NOMO-1 (cell line): ENCODE results near the gene NMNAT1.
"Not testable (repeated sequence)": the region's sequence is repeated elsewhere in the genome, so short reads cannot be mapped to it uniquely, and the experiment has no call there.

Experiments used
- DNase-seq, 2 experiments: peaks; one replicate each; lab custom pipeline; 2025; ENCODE audit not compliant: unreplicated experiment in 2 of 2; lab: John Stamatoyannopoulos, UW

NMNAT1 gene

GRCh38 chr1:10007169-10007568 is 63.9 kb downstream of the NMNAT1 start:
- DNase-seq: no peak

DNA sequence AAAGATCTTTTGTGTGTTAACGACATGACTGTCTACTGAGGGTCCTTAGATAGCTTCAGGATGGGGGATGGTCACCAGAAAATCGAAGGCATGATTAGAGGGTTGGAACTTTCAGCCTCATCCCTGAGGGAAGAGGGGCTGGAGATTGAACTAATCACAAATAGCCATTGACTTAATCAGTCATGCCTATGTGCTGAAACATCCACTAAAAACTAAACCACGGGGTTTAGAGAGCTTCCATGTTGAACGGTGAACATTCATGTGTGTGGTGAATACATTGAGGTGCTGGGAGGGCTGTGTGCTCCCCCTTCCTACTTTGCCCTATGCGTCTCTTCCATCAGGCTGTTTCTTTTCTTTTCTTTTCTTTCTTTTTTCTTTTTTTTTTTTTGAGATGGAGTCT is 70.7 kb downstream of the NMNAT1 start:
- no peak for DNase-seq

DNA sequence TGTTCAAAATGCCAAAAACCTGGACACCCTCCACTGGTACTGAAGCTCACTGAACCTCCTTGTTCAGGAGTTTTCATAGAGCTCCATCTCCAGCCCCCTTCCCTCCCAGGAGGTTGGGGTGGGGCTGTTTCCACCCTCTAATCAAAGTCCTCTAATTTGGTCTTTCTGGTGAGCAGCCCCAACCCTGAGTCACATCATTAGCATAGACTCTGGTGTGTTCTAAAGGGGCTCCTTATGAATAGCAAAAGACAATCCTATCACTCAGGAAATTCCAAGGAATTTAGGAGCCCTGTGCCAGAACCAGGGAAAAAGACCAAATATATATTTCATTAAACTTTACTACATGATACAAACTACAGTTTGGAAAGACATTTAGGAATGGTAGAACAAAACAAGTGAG is 76.3 kb downstream of the NMNAT1 start:
- DNase-seq: no peak

DNA sequence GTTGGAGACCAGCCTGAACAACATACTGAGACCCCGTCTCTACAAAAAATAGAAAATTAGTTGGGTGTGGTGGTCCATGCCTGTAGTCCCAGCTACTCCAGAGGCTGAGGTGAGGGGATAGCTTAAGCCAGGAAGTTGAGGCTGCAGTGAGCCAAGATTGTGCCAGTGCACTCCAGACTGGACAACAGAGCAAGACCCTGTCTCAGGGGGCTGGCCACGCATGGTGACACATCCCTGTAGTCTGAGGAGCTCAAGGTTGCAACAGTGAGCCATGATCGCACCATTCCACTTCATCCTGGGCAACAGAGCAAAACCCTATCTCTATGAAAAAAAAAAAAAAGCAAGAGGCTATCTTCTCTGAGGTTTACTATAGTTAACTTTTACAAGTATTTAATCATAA is 76.8 kb downstream of the NMNAT1 start:
- DNase-seq: no peak

- DNase-seq: not testable (repeated sequence)
These were observed 77.4 kb downstream of the NMNAT1 start for GRCh38 chr1:10020678-10021077.

- DNase-seq: not testable (repeated sequence)
These were observed 78.7 kb downstream of the NMNAT1 start for GRCh38 chr1:10021992-10022391.

DNA sequence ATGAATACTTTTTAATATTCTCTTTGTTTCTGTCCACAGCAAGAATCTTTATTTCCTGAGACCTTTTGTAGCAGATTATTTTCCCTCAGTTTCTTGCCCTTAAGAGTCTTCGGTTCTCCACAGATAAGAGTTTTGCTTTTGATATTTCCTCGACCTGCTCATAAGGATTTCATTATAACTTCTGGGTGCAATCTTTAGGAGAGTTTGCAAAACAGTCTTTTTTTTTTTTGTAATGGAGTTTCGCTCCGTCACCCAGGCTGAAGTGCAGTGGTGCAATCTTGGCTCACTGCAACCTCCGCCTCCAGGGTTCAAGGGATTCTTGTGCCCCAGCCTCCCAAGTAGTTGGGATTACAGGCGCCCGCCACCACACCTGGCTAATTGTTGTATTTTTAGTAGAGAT is 79.4 kb downstream of the NMNAT1 start:
- DNase-seq: no peak

GRCh38 chr1:10025354-10025753 is 82.1 kb downstream of the NMNAT1 start:
- DNase-seq: no peak

DNA sequence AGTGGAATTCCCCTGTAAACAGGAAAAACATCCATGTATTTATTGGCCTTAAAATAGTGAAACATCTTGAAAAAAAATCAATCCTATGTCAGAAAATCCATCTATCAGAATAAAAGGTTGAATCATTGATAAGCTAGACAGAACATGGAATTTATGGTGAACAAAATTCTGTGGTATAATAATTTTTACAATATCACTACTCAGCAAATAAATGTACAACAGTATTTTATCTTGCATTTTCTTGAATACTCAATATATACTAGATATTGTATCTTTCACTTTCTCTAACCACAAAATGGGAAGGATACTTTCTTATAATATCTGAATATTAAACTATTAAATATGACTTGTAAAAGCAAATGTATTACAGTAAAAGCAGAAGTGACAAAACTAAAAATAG is 83.8 kb downstream of the NMNAT1 start:
- DNase-seq: peak in 1 of 2 experiments; percentile 6

DNA sequence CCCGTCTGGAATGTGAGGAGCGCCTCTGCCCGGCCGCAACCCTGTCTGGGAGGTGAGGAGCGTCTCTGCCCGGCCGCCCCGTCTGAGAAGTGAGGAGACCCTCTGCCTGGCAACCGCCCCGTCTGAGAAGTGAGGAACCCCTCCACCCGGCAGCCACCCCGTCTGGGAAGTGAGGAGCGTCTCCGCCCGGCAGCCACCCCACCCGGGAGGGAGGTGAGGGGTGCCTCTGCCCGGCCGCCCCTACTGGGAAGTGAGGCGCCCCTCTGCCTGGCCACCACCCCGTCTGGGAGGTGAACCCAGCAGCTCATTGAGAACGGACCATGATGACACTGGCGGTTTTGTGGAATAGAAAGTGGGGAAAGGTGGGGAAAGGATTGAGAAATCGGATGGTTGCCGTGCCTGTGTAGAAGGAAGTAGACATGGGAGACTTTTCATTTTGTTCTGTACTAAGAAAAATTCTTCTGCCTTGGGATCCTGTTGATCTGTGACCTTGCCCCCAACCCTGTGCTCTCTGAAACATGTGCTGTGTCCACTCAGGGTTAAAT is 85.8 kb downstream of the NMNAT1 start:
- DNase-seq: peak; percentile 46 to 49

GRCh38 chr1:10031461-10031860 is 88.2 kb downstream of the NMNAT1 start:
- no peak for DNase-seq

DNA sequence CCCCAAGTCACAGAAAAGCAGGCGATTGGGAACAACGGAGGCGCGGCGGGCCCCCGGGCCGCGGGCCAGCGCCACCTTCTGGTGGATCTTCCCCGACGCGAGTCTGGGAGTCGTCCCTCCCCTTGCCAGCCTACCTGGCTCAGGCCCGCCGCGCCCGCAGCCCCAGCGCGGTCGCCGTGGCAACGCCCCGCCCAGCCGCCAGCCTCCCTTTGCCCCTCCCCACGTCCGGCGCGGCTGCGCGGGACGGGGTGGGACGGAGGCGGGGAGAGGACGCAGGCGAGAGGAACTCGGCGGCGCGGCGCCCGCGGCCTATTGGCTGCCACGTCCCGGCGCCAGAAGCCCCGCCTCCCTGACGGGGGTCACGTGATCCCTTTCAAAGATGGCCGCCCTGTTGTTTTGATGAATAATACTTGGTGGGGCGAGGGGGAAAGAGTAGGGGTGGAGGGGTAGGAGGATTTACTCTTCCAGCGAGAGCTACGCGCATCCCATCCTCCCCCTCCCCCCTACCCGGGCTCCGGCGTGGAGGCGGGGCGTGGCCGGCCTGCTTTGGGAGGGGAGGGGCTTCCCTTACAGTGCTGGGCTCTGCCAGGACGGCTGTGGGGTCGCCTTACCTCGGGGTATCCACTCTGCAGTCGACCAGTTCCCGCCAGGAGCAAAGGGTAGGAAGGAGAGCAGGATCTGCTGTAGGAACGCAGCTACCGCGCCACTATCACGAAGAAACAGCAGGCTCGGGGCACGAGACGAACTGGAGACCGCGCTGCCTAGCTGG is 89.5 kb downstream of the NMNAT1 start, which contains the start of gene UBE4B:
Gene UBE4B (plus strand): TSS at position 369 of the 769 bp plus-strand sequence. CDS start 713 bp downstream, outside the sequence.
- DNase-seq: peak; percentile 96 to 98

DNA sequence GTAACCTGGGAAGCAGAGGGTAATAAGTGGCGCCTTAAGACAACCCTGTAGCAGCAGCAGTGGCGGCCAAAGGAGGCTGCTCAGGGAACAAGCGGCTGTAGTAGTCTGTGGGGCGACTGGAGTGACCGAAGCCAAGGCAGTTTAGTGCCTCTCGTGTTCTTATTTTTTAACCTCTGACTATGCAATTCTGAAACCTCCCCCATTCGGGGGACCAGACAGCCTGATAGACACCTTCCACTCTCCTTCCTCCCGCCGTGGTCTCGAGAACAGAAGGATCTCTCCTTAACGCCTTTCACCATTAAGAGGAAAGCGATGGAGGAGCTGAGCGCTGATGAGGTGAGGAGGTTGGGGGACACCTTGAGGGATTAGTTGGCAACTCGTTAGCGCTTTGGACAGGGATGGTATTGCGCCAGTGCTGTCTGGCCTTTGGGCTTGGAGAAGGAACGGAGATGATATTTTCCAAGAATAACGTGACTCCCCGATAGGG is 90.1 kb downstream of the NMNAT1 start:
- DNase-seq: peak in 1 of 2 experiments; percentile 28
